ENCODE results near the gene PF4V1.

PF4V1 gene

DNA sequence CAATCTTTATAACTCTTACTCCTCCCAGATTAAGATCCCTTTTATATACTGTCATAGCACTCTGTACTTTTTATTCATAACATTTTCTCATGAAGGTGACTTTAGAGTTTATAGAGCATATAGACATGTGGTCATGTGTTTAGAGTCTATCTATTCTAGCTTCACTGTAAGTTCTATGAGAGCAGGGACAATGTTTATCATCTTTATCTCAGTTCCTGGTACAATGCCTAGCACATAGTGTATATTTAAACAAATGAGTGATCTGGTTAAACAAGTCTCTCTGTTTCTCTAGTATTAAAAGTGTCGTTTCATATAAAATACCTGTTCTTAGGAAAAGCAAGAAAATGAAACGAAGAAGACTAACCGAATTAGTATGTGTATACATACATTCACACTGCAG is 13.4 kb upstream of the PF4V1 start:
- Histone ChIP-seq H2BK12ac (ENCODE audit: low read length) (no peak overlapping the region), H2AK5ac (ENCODE audit: low read depth, low read length) (no peak overlapping the region), H3K27ac (replicated peaks; ENCODE audit: low read length) (no peak overlapping the region), H3K23ac (ENCODE audit: low read depth, low read length, poor library complexity) (no peak overlapping the region), H3K4me3 (ENCODE audit: low read length in 2 of 2) (no peak overlapping the region), H3K4me2 (ENCODE audit: insufficient read depth, low read length, poor library complexity, severe bottlenecking) (no peak overlapping the region), H3K79me1 (ENCODE audit: low read depth, low read length) (no peaks in the 10 kb centered on the region), H3K27me3 (ENCODE audit: control insufficient read depth in 3 of 3, insufficient read depth in 3 of 3, low read depth in 1 of 3, low read length in 3 of 3) (peaks cover 0 to 23% (median 0%) of the 10 kb centered on the region in 3 experiments), H2BK5ac (ENCODE audit: low read length) (no peak overlapping the region), H2AFZ (ENCODE audit: low read length) (no peak overlapping the region), H3K14ac (ENCODE audit: low read length) (no peak overlapping the region), H3K4ac (ENCODE audit: low read length) (no peak overlapping the region), H3K9me3 (replicated peaks in 1 of 2; ENCODE audit: control insufficient read depth in 2 of 2, insufficient read depth in 1 of 2, low read depth in 1 of 2, low read length in 2 of 2) (no peaks in the 10 kb centered on the region), H4K91ac (ENCODE audit: low read depth, low read length, poor library complexity) (no peak overlapping the region), H2BK120ac (ENCODE audit: low read depth, low read length) (no peak overlapping the region), H3K36me3 (replicated peaks in 1 of 2; ENCODE audit: control insufficient read depth in 2 of 2, insufficient read depth in 2 of 2, low read length in 2 of 2) (no peaks in the 10 kb centered on the region), H3K18ac (ENCODE audit: low read length) (no peak overlapping the region), H3K9ac (ENCODE audit: low read depth, low read length, poor library complexity) (no peak overlapping the region), H3K4me1 (ENCODE audit: control insufficient read depth in 2 of 2, insufficient read depth in 1 of 2, low read depth in 1 of 2, low read length in 2 of 2) (no peaks in the 10 kb centered on the region), H2BK15ac (ENCODE audit: low read length) (no peak overlapping the region), H4K8ac (ENCODE audit: low read depth, low read length) (no peak overlapping the region)
- WGBS, 2 donors (ENCODE audit: extremely low coverage in 2 of 2, insufficient read length in 2 of 2, insufficient replicate concordance in 1 of 2): no CpG with 5 or more reads among the region's 3 CpGs
- no peak for DNase-seq (ENCODE audit: low spot score)

- Histone ChIP-seq H3K27me3 (ENCODE audit: control insufficient read depth in 3 of 3, insufficient read depth in 3 of 3, low read depth in 1 of 3, low read length in 3 of 3) (peaks cover 0 to 23% (median 0%) of the 10 kb centered on the region in 3 experiments), H3K36me3 (replicated peaks in 1 of 2; ENCODE audit: control insufficient read depth in 2 of 2, insufficient read depth in 2 of 2, low read length in 2 of 2) (no peaks in the 10 kb centered on the region), H3K23ac (ENCODE audit: low read depth, low read length, poor library complexity) (no peak overlapping the region), H2BK12ac (ENCODE audit: low read length) (no peak overlapping the region), H4K8ac (ENCODE audit: low read depth, low read length) (no peak overlapping the region), H3K4me1 (ENCODE audit: control insufficient read depth in 2 of 2, insufficient read depth in 1 of 2, low read depth in 1 of 2, low read length in 2 of 2) (no peaks in the 10 kb centered on the region), H3K9me3 (replicated peaks in 1 of 2; ENCODE audit: control insufficient read depth in 2 of 2, insufficient read depth in 1 of 2, low read depth in 1 of 2, low read length in 2 of 2) (no peaks in the 10 kb centered on the region), H3K9ac (ENCODE audit: low read depth, low read length, poor library complexity) (no peak overlapping the region), H4K91ac (ENCODE audit: low read depth, low read length, poor library complexity) (no peak overlapping the region), H3K79me1 (ENCODE audit: low read depth, low read length) (no peaks in the 10 kb centered on the region), H3K27ac (replicated peaks; ENCODE audit: low read length) (no peak overlapping the region), H3K18ac (ENCODE audit: low read length) (no peak overlapping the region), H2BK15ac (ENCODE audit: low read length) (no peak overlapping the region), H2AFZ (ENCODE audit: low read length) (no peak overlapping the region), H3K4me3 (ENCODE audit: low read length in 2 of 2) (no peak overlapping the region), H2BK5ac (ENCODE audit: low read length) (no peak overlapping the region), H2AK5ac (ENCODE audit: low read depth, low read length) (no peak overlapping the region), H3K4me2 (ENCODE audit: insufficient read depth, low read length, poor library complexity, severe bottlenecking) (no peak overlapping the region), H2BK120ac (ENCODE audit: low read depth, low read length) (no peak overlapping the region), H3K4ac (ENCODE audit: low read length) (no peak overlapping the region), H3K14ac (ENCODE audit: low read length) (no peak overlapping the region)
- WGBS, 2 donors (ENCODE audit: extremely low coverage in 2 of 2, insufficient read length in 2 of 2, insufficient replicate concordance in 1 of 2): no CpG with 5 or more reads among the region's 4 CpGs
- no peak for DNase-seq (ENCODE audit: low spot score)
Measured at GRCh38 chr4:73841243-73841925, 11.7 kb upstream of the PF4V1 start.

GRCh38 chr4:73842696-73843095 is 10.4 kb upstream of the PF4V1 start:
- Histone ChIP-seq H3K9me3 (replicated peaks in 1 of 2; ENCODE audit: control insufficient read depth in 2 of 2, insufficient read depth in 1 of 2, low read depth in 1 of 2, low read length in 2 of 2) (no peaks in the 10 kb centered on the region), H3K9ac (ENCODE audit: low read depth, low read length, poor library complexity) (no peak overlapping the region), H2BK120ac (ENCODE audit: low read depth, low read length) (no peak overlapping the region), H2BK12ac (ENCODE audit: low read length) (no peak overlapping the region), H4K91ac (ENCODE audit: low read depth, low read length, poor library complexity) (no peak overlapping the region), H2BK15ac (ENCODE audit: low read length) (no peak overlapping the region), H2AFZ (ENCODE audit: low read length) (no peak overlapping the region), H3K4me2 (ENCODE audit: insufficient read depth, low read length, poor library complexity, severe bottlenecking) (no peak overlapping the region), H3K4me3 (ENCODE audit: low read length in 2 of 2) (no peak overlapping the region), H3K14ac (ENCODE audit: low read length) (no peak overlapping the region), H2AK5ac (ENCODE audit: low read depth, low read length) (no peak overlapping the region), H3K27ac (replicated peaks; ENCODE audit: low read length) (no peak overlapping the region), H3K4me1 (ENCODE audit: control insufficient read depth in 2 of 2, insufficient read depth in 1 of 2, low read depth in 1 of 2, low read length in 2 of 2) (no peaks in the 10 kb centered on the region), H3K23ac (ENCODE audit: low read depth, low read length, poor library complexity) (no peak overlapping the region), H3K27me3 (ENCODE audit: control insufficient read depth in 3 of 3, insufficient read depth in 3 of 3, low read depth in 1 of 3, low read length in 3 of 3) (peaks cover 0 to 13% (median 0%) of the 10 kb centered on the region in 3 experiments), H3K18ac (ENCODE audit: low read length) (no peak overlapping the region), H3K36me3 (replicated peaks in 1 of 2; ENCODE audit: control insufficient read depth in 2 of 2, insufficient read depth in 2 of 2, low read length in 2 of 2) (no peaks in the 10 kb centered on the region), H3K4ac (ENCODE audit: low read length) (no peak overlapping the region), H2BK5ac (ENCODE audit: low read length) (no peak overlapping the region), H3K79me1 (ENCODE audit: low read depth, low read length) (no peaks in the 10 kb centered on the region), H4K8ac (ENCODE audit: low read depth, low read length) (no peak overlapping the region)
- no peak for DNase-seq (ENCODE audit: low spot score)

GRCh38 chr4:73843369-73843768 is 9.7 kb upstream of the PF4V1 start:
- H3K9ac ChIP-seq (ENCODE audit: low read depth, low read length, poor library complexity): no peak overlapping the region
- no peak overlapping the region for H3K23ac ChIP-seq (ENCODE audit: low read depth, low read length, poor library complexity)
- H4K91ac ChIP-seq (ENCODE audit: low read depth, low read length, poor library complexity): no peak overlapping the region
- H3K36me3 ChIP-seq (replicated peaks in 1 of 2; ENCODE audit: control insufficient read depth in 2 of 2, insufficient read depth in 2 of 2, low read length in 2 of 2): no peaks in the 10 kb centered on the region
- H3K4me1 ChIP-seq (ENCODE audit: control insufficient read depth in 2 of 2, insufficient read depth in 1 of 2, low read depth in 1 of 2, low read length in 2 of 2): no peaks in the 10 kb centered on the region
- H2AK5ac ChIP-seq (ENCODE audit: low read depth, low read length): no peak overlapping the region
- no peak overlapping the region for H2BK120ac ChIP-seq (ENCODE audit: low read depth, low read length)
- no peak for DNase-seq (ENCODE audit: low spot score)
- H3K4ac ChIP-seq (ENCODE audit: low read length): no peak overlapping the region
- H3K79me1 ChIP-seq (ENCODE audit: low read depth, low read length): no peaks in the 10 kb centered on the region
- no peak overlapping the region for H2BK5ac ChIP-seq (ENCODE audit: low read length)
- H3K4me3 ChIP-seq (ENCODE audit: low read length in 2 of 2): no peak overlapping the region
- no peak overlapping the region for H3K14ac ChIP-seq (ENCODE audit: low read length)
- no peak overlapping the region for H3K18ac ChIP-seq (ENCODE audit: low read length)
- no peak overlapping the region for H4K8ac ChIP-seq (ENCODE audit: low read depth, low read length)
- H2BK15ac ChIP-seq (ENCODE audit: low read length): no peak overlapping the region
- H2AFZ ChIP-seq (ENCODE audit: low read length): no peak overlapping the region
- H3K9me3 ChIP-seq (replicated peaks in 1 of 2; ENCODE audit: control insufficient read depth in 2 of 2, insufficient read depth in 1 of 2, low read depth in 1 of 2, low read length in 2 of 2): no peaks in the 10 kb centered on the region
- no peak overlapping the region for H3K4me2 ChIP-seq (ENCODE audit: insufficient read depth, low read length, poor library complexity, severe bottlenecking)
- H3K27me3 ChIP-seq (ENCODE audit: control insufficient read depth in 3 of 3, insufficient read depth in 3 of 3, low read depth in 1 of 3, low read length in 3 of 3): peaks cover 0 to 7% (median 0%) of the 10 kb centered on the region in 3 experiments
- no peak overlapping the region for H3K27ac ChIP-seq (replicated peaks; ENCODE audit: low read length)
- H2BK12ac ChIP-seq (ENCODE audit: low read length): no peak overlapping the region

Data from neuronal stem cell (in vitro differentiated cells).